ENCODE results near the gene ZRSR2.
"Not testable (repeated sequence)": the region's sequence is repeated elsewhere in the genome, so short reads cannot be mapped to it uniquely, and the experiment has no call there.

ZRSR2 gene

GRCh38 chrX:15808254-15808653 is 18.0 kb downstream of the ZRSR2 start:
- DNase-seq: no peak

- no peak for DNase-seq
Observed at GRCh38 chrX:15812192-15812938, 22.1 kb downstream of the ZRSR2 start.

GRCh38 chrX:15813416-15813815 is 23.1 kb downstream of the ZRSR2 start:
- no peak for DNase-seq

GRCh38 chrX:15814771-15815365 is 24.6 kb downstream of the ZRSR2 start:
- no peak for DNase-seq

GRCh38 chrX:15815779-15816437 is 25.6 kb downstream of the ZRSR2 start:
- DNase-seq: peak in 1 of 2 experiments; percentile 6

- no peak for DNase-seq
Observed at GRCh38 chrX:15816438-15816809, 26.1 kb downstream of the ZRSR2 start.

GRCh38 chrX:15816886-15817285 is 26.6 kb downstream of the ZRSR2 start:
- no peak for DNase-seq

GRCh38 chrX:15820106-15821073 is 30.1 kb downstream of the ZRSR2 start:
- DNase-seq: no peak

- DNase-seq: no peak
Observed at GRCh38 chrX:15822922-15823321, 32.6 kb downstream of the ZRSR2 start.

- DNase-seq: no peak
Observed at GRCh38 chrX:15825936-15826335, 35.7 kb downstream of the ZRSR2 start.

GRCh38 chrX:15829217-15829616 is 38.9 kb downstream of the ZRSR2 start:
- no peak for DNase-seq

- DNase-seq: not testable (repeated sequence)
Observed at GRCh38 chrX:15831347-15831746, 41.1 kb downstream of the ZRSR2 start.

- no peak for DNase-seq
Observed at GRCh38 chrX:15834053-15834452, 43.8 kb downstream of the ZRSR2 start.

GRCh38 chrX:15834827-15835595 is 44.7 kb downstream of the ZRSR2 start:
- no peak for DNase-seq

- no peak for DNase-seq
Observed at GRCh38 chrX:15838017-15838416, 47.7 kb downstream of the ZRSR2 start.

- no peak for DNase-seq
Observed at GRCh38 chrX:15841853-15842516, 51.7 kb downstream of the ZRSR2 start.

GRCh38 chrX:15843960-15844359 is 53.7 kb downstream of the ZRSR2 start:
- DNase-seq: no peak

GRCh38 chrX:15848576-15848975 is 58.3 kb downstream of the ZRSR2 start:
- DNase-seq: no peak

GRCh38 chrX:15849555-15849954 is 59.3 kb downstream of the ZRSR2 start:
- DNase-seq: no peak

GRCh38 chrX:15853586-15854079 is 63.3 kb downstream of the ZRSR2 start:
- no peak for DNase-seq

- peak in 1 of 2 experiments; percentile 21 for DNase-seq
Observed at GRCh38 chrX:15854080-15854655, 63.9 kb downstream of the ZRSR2 start.

Measured in SHP77 (cell line).